GM12891 (cell line): ENCODE results near the gene CHST1.

Source experiments
- PAX5 ChIP-seq: IDR thresholded peaks from 2 replicates; pipeline ENCODE4 v1.6.1; 2011; ENCODE audit warnings: low read length, moderate library complexity, mild to moderate bottlenecking; ENCODE audit not compliant: insufficient read depth, severe bottlenecking
- POLR2A ChIP-seq: IDR thresholded peaks from 2 replicates; pipeline ENCODE4 v1.6.1; 2011; ENCODE audit warnings: low read depth, low read length, control low read depth
- POLR2AphosphoS5 ChIP-seq: IDR thresholded peaks from 2 replicates; pipeline ENCODE4 v1.6.1; 2011; ENCODE audit warnings: low read depth, low read length, control low read depth
- POU2F2 ChIP-seq: IDR thresholded peaks from 2 replicates; pipeline ENCODE4 v1.6.1; 2011; ENCODE audit warnings: low read depth, mild to moderate bottlenecking, control low read depth, low read length, moderate library complexity
- SPI1 ChIP-seq: IDR thresholded peaks from 2 replicates; pipeline ENCODE4 v1.6.1; 2011; ENCODE audit warnings: low read depth, low read length, control low read depth
- TAF1 ChIP-seq: IDR thresholded peaks from 2 replicates; pipeline ENCODE4 v1.6.1; 2011; ENCODE audit warnings: low read depth, low read length, control low read depth

DNA sequence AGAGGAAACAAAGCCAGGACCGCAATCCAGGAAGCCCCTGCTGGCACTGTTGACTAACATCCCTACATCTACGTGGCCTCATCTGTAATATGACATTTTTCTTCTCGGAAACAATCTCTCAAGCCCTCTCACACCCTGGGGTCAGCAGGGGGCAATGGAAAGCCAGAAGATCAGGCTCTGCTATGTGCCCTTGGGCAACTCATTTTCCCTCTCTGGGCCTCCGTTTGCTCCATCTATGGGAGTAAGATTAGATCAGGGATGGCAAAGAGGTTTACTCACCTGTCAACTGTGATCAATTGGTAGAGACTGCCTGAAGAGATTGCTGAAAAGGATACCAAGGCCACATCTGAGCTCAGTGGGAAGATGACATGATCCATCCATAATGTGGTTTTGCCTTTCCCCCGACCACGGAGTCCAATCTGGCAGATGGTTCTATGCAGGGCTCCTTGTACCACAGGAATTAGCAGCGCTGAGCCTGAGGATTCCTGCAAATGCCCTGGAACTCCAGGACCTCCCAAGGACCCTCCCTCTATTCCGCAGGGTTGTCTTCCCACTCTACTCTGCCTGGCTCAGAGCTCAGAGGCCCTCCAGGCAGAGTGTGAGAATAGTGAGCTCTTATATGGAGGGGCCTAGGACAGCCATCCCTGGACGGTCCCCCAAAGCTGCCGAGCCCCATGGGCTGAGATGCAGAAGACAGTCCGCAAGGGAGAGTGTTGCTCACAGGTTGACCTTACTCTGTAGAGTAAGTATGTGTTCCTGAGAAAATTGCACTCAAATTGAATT lies 66.1 kb downstream of the CHST1 start:
- TF ChIP-seq POLR2AphosphoS5 (no peak), POLR2A (no peak), TAF1 (no peak), SPI1 (no peak), PAX5 (no peak), POU2F2 (no peak)
